OCI-LY7 (cell line): Measurements from ENCODE around the gene ZNRF3. TPM values are rescaled to one million over a fixed set of nuclear protein-coding genes. Genes with fewer than 3 reads are reported as not detected.

Experiments
- BruUV-seq: library from RNA; stranded (reverse); fragments of 400-500 nt; replicated peaks from 2 replicates; lab custom pipeline; 2021; lab: Mats Ljungman, UMichigan
- CTCF ChIA-PET: fragments of 300-600 bp; sonication (Branson Sonifier 250); formaldehyde crosslinking; loops from one replicate; lab custom pipeline; 2022; ENCODE audit warnings: antibody characterized with exemption; ENCODE audit not compliant: unreplicated experiment; lab: Charles Lee
- POLR2A ChIA-PET: fragments of 300-600 bp; sonication (Branson Sonifier 250); formaldehyde crosslinking; loops from one replicate; lab custom pipeline; 2022; ENCODE audit warnings: antibody characterized with exemption; lab: Charles Lee
- DNase-seq: peaks from one replicate; pipeline ENCODE4 v3.0.0-alpha.2; 2015; ENCODE audit warnings: low spot score
- H2AFZ ChIP-seq: fragments of 200-600 bp; sonication (generic), shearing (Covaris generic); 2 replicates; pipeline ENCODE4 v1.6.1; 2014; ENCODE audit warnings: mild to moderate bottlenecking, antibody characterized with exemption, low read length, moderate library complexity
- H3K27ac ChIP-seq: fragments of 200-600 bp; sonication (generic); 2 replicates; pipeline ENCODE4 v1.5.1; 2014; ENCODE audit warnings: mixed run types, low read depth, mild to moderate bottlenecking, moderate library complexity, low read length, inconsistent platforms; ENCODE audit not compliant: poor library complexity, severe bottlenecking
- H3K36me3 ChIP-seq: fragments of 200-600 bp; sonication (generic); 2 replicates; pipeline ENCODE4 v1.6.1; 2014; ENCODE audit warnings: mild to moderate bottlenecking, antibody characterized with exemption, low read length, moderate library complexity, mixed read lengths; ENCODE audit not compliant: insufficient read depth
- H3K4me1 ChIP-seq: fragments of 200-600 bp; sonication (generic); 2 replicates; pipeline ENCODE4 v1.5.1; 2014; ENCODE audit warnings: mild to moderate bottlenecking, low read length; ENCODE audit not compliant: insufficient read depth, poor library complexity, severe bottlenecking
- H3K4me2 ChIP-seq: fragments of 200-600 bp; sonication (generic); 2 replicates; pipeline ENCODE4 v1.6.1; 2014; ENCODE audit warnings: mild to moderate bottlenecking, low read length
- H3K4me3 ChIP-seq: fragments of 200-600 bp; sonication (generic); 2 replicates; pipeline ENCODE4 v1.5.1; 2014; ENCODE audit warnings: mild to moderate bottlenecking, low read depth, low read length; ENCODE audit not compliant: poor library complexity, severe bottlenecking
- H3K79me2 ChIP-seq: fragments of 200-600 bp; sonication (generic); 2 replicates; pipeline ENCODE4 v1.6.1; 2016; ENCODE audit warnings: low read depth, mild to moderate bottlenecking, low read length, moderate library complexity, mixed read lengths; ENCODE audit not compliant: insufficient read depth
- H3K9me2 ChIP-seq: fragments of 200-600 bp; sonication (generic); 2 replicates; pipeline ENCODE4 v1.6.1; 2016; ENCODE audit warnings: mild to moderate bottlenecking, low read length, mixed read lengths; ENCODE audit not compliant: insufficient read depth
- H3K9me3 ChIP-seq: fragments of 200-600 bp; sonication (generic); 2 replicates; pipeline ENCODE4 v1.6.1; 2014; ENCODE audit warnings: mild to moderate bottlenecking, mixed run types, low read length, mixed read lengths
- H4K20me1 ChIP-seq: fragments of 200-600 bp; sonication (generic); 2 replicates; pipeline ENCODE4 v1.6.1; 2014; ENCODE audit warnings: mild to moderate bottlenecking, antibody characterized with exemption, low read length, moderate library complexity, mixed read lengths; ENCODE audit not compliant: insufficient read depth
- CTCF ChIP-seq: fragments of 200-600 bp; sonication (generic); conservative IDR thresholded peaks from 2 replicates; pipeline ENCODE4 v1.5.1; 2014; ENCODE audit warnings: mild to moderate bottlenecking, antibody characterized with exemption, low read length, moderate library complexity, mixed read lengths
- EZH2phosphoT487 ChIP-seq: fragments of 200-600 bp; sonication (generic); IDR thresholded peaks from 2 replicates; pipeline ENCODE4 v1.6.1; 2018; ENCODE audit warnings: low read depth, borderline replicate concordance, mild to moderate bottlenecking, mixed run types, antibody characterized with exemption, low read length, moderate library complexity, mixed read lengths
- intact Hi-C: fragments of 100-400 bp; cut with micrococcal nuclease; formaldehyde crosslinking; loops from one replicate; pipeline ENCODE4 v1.10.0; 2022; ENCODE audit not compliant: unreplicated experiment
- total RNA-seq, 2 experiments: library from RNA; depleted of rRNA in 1 of 2; stranded (reverse); fragments of >200 nt in 1 of 2; shearing (Covaris generic) in 1 of 2; gene quantifications; 2 replicates each; pipeline ENCODE4 v1.2.3, GENCODE V29; 2014 to 2022

ZNRF3 gene
- total RNA-seq, 2 experiments from 2014 or later: 3.6 to 3.9 TPM

GRCh38 chr22:28923826-28924732 is 40.7 kb downstream of the ZNRF3 start:
- TF ChIP-seq CTCF (no peak), EZH2phosphoT487 (no peak)

GRCh38 chr22:28925916-28926315 is 42.5 kb downstream of the ZNRF3 start:
- ChIA-PET POLR2A (interaction anchor here (0.6 to 1.0 kb wide), 2 partner anchors 16 to 40 kb away, joined by 3 to 5 read pairs; no protein-coding TSS in a partner anchor), CTCF (no interaction called here)
- H3K4me1 ChIP-seq: peaks cover 18% of the 10 kb centered on the region
- no peaks in the 10 kb centered on the region for H3K79me2 ChIP-seq
- no peaks in the 10 kb centered on the region for H3K9me3 ChIP-seq
- no peak for DNase-seq
- H3K4me2 ChIP-seq: no peak overlapping the region
- H3K9me2 ChIP-seq: no peaks in the 10 kb centered on the region
- H3K27ac ChIP-seq: no peak overlapping the region
- no peak overlapping the region for H2AFZ ChIP-seq
- no peaks in the 10 kb centered on the region; the same call in 1 of the 2 replicates for H4K20me1 ChIP-seq
- intact Hi-C loops: no loop called here
- no peak overlapping the region for H3K4me3 ChIP-seq
- TF ChIP-seq CTCF: no peak
- TF ChIP-seq EZH2phosphoT487: no peak
- no peaks in the 10 kb centered on the region for H3K36me3 ChIP-seq
- no TSS peak for BruUV-seq

More at GRCh38 chr22:28923826-28924732, 40.7 kb downstream of the ZNRF3 start:
- no peak overlapping the region for H3K4me2 ChIP-seq
- H3K9me3 ChIP-seq: no peaks in the 10 kb centered on the region
- intact Hi-C loops: no loop called here
- no peak overlapping the region for H3K27ac ChIP-seq
- H4K20me1 ChIP-seq: no peaks in the 10 kb centered on the region; the same call in 1 of the 2 replicates
- H2AFZ ChIP-seq: no peak overlapping the region
- no peaks in the 10 kb centered on the region for H3K36me3 ChIP-seq
- H3K9me2 ChIP-seq: no peaks in the 10 kb centered on the region
- no peak overlapping the region for H3K4me3 ChIP-seq
- CTCF ChIA-PET: no interaction called here
- POLR2A ChIA-PET: interaction anchor here (0.7 to 1.2 kb wide), 3 partner anchors 13 to 18 kb away, joined by 3 read pairs; no protein-coding TSS in a partner anchor
- H3K79me2 ChIP-seq: no peaks in the 10 kb centered on the region
- BruUV-seq: no TSS peak
- DNase-seq: no peak
- H3K4me1 ChIP-seq: peaks cover 17% of the 10 kb centered on the region

- CTCF ChIA-PET: no interaction called here
- H3K9me2 ChIP-seq: no peaks in the 10 kb centered on the region
- peaks cover 13% of the 10 kb centered on the region for H3K4me1 ChIP-seq
- H2AFZ ChIP-seq: no peak overlapping the region
- no peak overlapping the region for H3K4me3 ChIP-seq
- H4K20me1 ChIP-seq: no peaks in the 10 kb centered on the region
- no peak for TF ChIP-seq EZH2phosphoT487
- no peak for TF ChIP-seq CTCF
- no TSS peak for BruUV-seq
- intact Hi-C loops: no loop called here
- H3K36me3 ChIP-seq: no peaks in the 10 kb centered on the region
- no peak overlapping the region for H3K4me2 ChIP-seq
- H3K27ac ChIP-seq: no peak overlapping the region
- H3K9me3 ChIP-seq: no peaks in the 10 kb centered on the region
- no peak for DNase-seq
- POLR2A ChIA-PET: interaction anchor here (0.5 to 0.8 kb wide), 3 partner anchors 10 to 1097 kb away, joined by 3 to 5 read pairs (median 3); no protein-coding TSS in a partner anchor
- H3K79me2 ChIP-seq: no peaks in the 10 kb centered on the region
These were observed 44.3 kb downstream of the ZNRF3 start for GRCh38 chr22:28927630-28928029.
